HG02981 (cell line): ENCODE data around the gene CYTH2.
A peak's percentile ranks its signal among the peaks of the same experiment; 100 is the strongest.

ENCODE experiments used
- ATAC-seq: cut with Tn5 transposase; IDR thresholded peaks from one replicate; pipeline ENCODE4 v1.9.1; 2021; ENCODE audit warnings: mild to moderate bottlenecking, moderate library complexity; ENCODE audit not compliant: unreplicated experiment

The CYTH2 gene, protein sequence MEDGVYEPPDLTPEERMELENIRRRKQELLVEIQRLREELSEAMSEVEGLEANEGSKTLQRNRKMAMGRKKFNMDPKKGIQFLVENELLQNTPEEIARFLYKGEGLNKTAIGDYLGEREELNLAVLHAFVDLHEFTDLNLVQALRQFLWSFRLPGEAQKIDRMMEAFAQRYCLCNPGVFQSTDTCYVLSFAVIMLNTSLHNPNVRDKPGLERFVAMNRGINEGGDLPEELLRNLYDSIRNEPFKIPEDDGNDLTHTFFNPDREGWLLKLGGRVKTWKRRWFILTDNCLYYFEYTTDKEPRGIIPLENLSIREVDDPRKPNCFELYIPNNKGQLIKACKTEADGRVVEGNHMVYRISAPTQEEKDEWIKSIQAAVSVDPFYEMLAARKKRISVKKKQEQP

DNA sequence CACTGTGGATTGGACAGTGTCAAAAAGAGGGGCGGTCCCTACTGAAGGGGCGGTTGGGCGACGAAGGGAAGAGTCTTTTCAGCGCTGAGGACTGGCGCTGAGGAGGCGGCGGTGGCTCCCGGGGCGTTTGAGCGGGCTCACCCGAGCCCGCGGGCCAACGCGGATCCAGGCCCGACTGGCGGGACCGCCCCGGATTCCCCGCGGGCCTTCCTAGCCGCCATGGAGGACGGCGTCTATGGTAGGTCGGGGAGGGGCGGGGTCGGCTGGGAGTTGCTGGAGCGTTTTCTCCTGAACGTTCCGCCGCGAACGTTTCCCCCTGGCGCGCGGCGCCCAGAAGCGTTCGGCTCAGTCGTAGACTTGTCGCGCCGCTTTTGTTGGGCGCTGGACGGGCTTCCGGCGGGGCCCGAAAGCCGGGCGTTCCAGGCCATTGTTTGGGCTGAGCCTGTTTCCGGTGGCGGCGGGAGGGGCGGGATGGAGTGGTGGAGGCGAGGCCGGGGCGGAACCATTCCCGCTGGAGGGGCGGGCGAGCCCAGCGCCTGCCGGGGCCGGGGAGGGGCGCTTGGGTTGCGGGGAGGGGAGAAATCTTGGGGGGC lies at the start of gene CYTH2:
CYTH2 (plus strand) TSS at position 81 of the 593 bp plus-strand sequence; CDS start at position 220, 139 bp downstream.
- peak; percentile 19 for ATAC-seq

DNA sequence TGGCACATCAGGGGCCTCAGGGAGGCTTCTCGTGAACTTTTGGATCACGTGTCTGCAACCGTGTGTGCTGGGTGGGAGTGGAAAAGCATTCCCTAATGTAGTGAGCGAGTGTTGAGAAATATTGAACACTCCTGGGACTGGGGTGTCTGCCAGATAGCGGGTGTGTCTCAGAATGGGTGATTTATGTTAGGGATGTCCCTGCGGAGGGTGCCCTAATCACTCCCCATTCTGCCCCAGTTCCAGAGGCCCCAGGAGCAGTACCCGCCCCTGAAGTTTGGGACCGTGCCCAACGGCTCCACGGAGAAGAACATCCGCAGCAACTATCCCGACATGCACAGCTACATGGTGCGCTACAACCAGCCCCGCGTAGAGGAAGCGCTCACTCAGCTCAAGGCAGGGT lies 47.6 kb upstream of the CYTH2 start:
- no peak for ATAC-seq

DNA sequence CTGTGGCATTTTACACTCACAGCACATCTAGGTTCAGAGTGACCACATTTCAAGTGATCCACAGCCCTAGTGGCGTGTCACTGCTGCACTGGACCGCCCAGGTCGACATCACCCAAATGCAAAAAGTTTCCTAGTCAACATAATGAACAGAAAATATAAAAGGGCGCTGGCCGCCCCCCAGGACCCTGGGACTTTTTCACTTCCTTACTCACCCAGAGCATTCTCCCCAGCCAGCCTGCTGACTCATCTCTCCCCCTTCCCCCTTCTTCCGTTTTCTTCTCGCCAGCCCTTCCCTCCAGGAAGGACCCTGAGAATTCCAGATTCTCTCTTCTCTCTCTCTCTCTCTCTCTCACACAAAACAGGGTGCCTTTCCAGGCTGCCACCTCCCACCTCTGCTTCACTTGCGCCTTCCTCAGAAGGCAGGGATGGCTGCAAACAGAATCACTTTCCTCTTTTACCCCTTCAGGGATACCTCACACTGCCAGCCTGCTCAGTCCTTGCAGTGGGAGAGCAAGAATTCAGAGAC lies 44.4 kb upstream of the CYTH2 start:
- no peak for ATAC-seq

- no peak for ATAC-seq
Observed at GRCh38 chr19:48428670-48429069, 40.5 kb upstream of the CYTH2 start.

GRCh38 chr19:48433337-48433736 lies 35.8 kb upstream of the CYTH2 start:
- ATAC-seq = no peak

- no peak for ATAC-seq
Observed at GRCh38 chr19:48436586-48436985, 32.6 kb upstream of the CYTH2 start.

DNA sequence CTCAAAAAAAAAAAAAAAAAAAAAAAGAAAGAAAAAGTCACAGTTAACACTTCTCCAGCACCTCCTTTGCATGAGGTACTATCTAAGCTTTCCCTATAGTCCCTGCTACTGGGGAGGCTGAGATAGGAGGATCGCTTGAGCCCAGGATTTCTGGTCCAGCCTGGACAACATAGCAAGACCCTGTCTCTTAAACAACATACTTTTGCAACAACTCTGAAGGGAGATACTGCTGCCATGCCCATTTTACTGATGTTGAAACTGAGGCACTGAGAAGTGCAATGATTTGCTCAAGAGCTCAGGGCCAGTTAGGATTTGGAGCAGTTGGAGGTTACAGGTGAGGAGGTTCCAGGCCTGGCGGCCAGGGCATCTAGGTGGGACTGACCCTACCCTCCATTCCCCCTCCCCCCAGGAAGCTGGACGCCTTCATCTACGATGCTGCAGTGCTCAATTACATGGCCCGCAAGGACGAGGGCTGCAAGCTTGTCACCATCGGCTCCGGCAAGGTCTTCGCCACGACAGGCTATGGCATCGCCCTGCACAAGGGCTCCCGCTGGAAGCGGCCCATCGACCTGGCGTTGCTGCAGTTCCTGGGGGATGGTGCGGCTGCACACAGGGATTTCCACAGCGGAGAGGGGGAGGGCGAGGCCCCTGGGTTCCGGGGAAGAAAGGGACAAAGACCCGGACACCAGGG lies 27.7 kb upstream of the CYTH2 start:
- no peak for ATAC-seq

GRCh38 chr19:48442116-48443035 lies 26.8 kb upstream of the CYTH2 start:
- ATAC-seq = no peak

DNA sequence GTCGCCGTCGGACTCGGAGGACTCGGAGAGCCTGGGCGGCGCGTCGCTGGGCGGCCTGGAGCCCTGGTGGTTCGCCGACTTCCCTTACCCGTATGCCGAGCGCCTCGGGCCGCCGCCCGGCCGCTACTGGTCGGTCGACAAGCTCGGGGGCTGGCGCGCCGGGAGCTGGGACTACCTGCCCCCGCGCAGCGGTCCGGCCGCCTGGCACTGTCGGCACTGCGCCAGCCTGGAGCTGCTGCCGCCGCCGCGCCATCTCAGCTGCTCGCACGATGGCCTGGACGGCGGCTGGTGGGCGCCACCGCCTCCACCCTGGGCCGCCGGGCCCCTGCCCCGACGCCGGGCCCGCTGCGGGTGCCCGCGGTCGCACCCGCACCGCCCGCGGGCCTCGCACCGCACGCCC lies 25.9 kb upstream of the CYTH2 start:
- no peak for ATAC-seq

GRCh38 chr19:48443731-48444128 lies 25.4 kb upstream of the CYTH2 start:
- ATAC-seq = no peak

- ATAC-seq = no peak
Observed at GRCh38 chr19:48444129-48444935, 24.8 kb upstream of the CYTH2 start.

- ATAC-seq = no peak
Observed at GRCh38 chr19:48444936-48445200, 24.3 kb upstream of the CYTH2 start.

DNA sequence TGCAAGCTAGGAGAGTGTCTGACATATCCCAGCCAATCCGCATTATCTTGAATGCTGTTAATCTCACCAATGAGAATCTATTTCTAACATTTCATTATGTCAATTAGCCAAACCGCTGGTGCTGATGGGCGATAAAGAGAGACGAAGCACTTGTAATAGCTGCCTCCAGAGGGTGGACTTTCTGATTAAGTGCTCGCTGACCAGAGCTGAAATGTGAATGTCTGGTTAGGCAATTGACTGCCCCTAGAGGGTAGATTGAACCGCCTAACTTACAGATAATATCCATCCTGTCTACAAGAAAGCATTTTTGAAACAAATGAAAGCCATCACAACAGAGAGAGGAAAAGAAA lies 23.9 kb upstream of the CYTH2 start:
- no peak for ATAC-seq

- ATAC-seq = peak; percentile 82
Observed at GRCh38 chr19:48445606-48446481, 23.3 kb upstream of the CYTH2 start, which contains the start of gene GRWD1. Gene GRWD1, plus strand, starts transcription at chr19:48445983. Its CDS starts 23 bp downstream, at chr19:48446006.

DNA sequence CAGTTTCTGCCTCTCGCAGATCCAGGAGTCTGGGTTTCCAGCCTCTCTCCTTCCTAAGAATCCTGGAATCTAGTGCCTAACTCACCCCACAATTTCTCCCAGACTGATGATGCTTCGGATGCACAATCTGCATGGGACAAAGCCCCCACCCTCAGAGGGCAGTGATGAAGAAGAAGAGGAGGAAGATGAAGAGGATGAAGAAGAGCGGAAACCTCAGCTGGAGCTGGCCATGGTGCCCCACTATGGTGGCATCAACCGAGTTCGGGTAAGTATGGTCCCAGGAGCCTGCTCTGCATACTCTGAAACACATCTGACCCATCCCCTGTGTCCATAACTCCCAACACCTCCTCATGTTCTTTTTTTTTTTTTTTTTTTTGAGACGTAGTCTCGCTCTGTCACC lies 22.6 kb upstream of the CYTH2 start:
- no peak for ATAC-seq

DNA sequence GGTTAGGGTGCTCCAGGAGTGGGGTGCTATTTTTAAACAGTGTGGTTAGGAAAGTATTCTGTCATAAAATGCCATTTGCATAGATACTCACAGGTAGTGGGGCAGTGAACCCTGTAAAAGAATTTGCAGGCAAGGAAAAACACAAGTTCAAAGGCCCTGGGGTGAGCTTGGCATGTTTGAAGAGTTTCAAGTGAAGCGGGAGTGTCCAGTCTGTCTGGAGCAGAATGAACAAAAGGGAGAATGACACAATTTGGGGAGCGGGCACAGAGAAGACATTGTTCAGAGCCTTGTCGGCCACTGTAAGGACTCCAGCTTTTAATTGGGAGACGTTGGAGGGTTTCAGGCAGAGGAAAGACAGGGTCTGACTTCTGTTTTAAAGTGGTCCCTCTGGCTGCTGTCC lies 20.6 kb upstream of the CYTH2 start:
- ATAC-seq = no peak

DNA sequence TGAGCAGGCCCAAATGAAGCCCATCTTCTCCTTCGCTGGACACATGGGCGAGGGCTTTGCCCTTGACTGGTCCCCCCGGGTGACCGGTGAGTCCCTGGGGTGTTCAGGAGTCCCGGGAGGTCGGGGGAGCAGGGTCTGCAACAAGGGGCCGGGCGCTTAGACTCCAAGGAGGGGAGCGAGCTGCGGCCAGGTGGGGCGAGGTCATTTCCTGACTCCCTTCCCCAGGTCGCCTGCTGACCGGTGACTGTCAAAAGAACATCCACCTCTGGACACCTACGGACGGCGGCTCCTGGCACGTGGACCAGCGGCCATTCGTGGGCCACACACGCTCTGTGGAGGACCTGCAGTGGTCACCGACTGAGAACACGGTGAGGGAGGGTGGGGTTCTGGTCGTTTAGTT lies 18.7 kb upstream of the CYTH2 start:
- ATAC-seq = no peak

GRCh38 chr19:48450863-48451262 lies 18.3 kb upstream of the CYTH2 start:
- ATAC-seq = no peak

DNA sequence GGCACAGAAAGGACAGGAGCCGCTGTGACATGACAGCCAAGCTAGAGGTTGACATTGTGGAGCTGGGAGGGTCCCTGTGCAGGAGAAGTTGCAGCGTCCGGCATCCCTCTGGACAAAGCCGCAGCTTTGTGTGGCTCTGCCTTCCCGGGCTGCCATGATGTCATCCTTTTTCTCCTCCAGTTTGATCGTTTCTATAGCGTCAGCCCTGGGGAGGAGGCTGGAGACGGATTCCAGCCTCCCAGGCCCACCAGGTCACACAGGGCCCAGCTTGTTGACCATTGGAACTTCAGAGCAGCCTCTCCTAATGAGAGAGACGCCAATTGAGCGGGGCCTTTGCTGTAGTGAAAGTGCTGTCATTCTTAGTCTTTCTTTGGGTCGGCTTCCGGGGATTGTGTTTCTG lies 17.5 kb upstream of the CYTH2 start:
- ATAC-seq = no peak
